Vagina (tissue), 2 donors: ENCODE results near the gene TNFAIP3. TPM values are rescaled to one million over a fixed set of nuclear protein-coding genes. Genes with fewer than 3 reads are reported as not detected.

Source experiments
- DNase-seq, 2 donors: peaks; one replicate each; pipeline ENCODE4 v3.0.0-alpha.2; 2017; ENCODE audit errors: extremely low spot score in 2 of 2
- H3K27ac ChIP-seq: fragments of 200-600 bp; sonication (generic); one replicate; pipeline ENCODE4 v1.5.1; 2019
- H3K27me3 ChIP-seq: fragments of 200-600 bp; sonication (generic); one replicate; pipeline ENCODE4 v1.5.1; 2019
- H3K36me3 ChIP-seq, 2 donors: fragments of 200-600 bp; sonication (generic); one replicate each; pipeline ENCODE4 v1.5.1; 2017 to 2019
- H3K4me1 ChIP-seq: fragments of 200-600 bp; sonication (generic); one replicate; pipeline ENCODE4 v1.5.1; 2019
- H3K4me3 ChIP-seq, 2 donors: fragments of 200-600 bp; sonication (generic); 1 replicate in 1 of 2; 2 replicates in 1 of 2; pipeline ENCODE4 v1.5.1; 2016 to 2019
- H3K9me3 ChIP-seq: fragments of 200-600 bp; sonication (generic); one replicate; pipeline ENCODE4 v1.5.1; 2019
- POLR2A ChIP-seq, 2 donors: fragments of 450-650 bp; IDR thresholded peaks; one replicate each; pipeline ENCODE4 v1.6.1; 2017; ENCODE audit warnings: antibody characterized with exemption in 2 of 2, mild to moderate bottlenecking in 2 of 2, moderate library complexity in 2 of 2
- POLR2AphosphoS5 ChIP-seq, 2 donors: sonication (generic); formaldehyde crosslinking; IDR thresholded peaks; one replicate each; pipeline ENCODE4 v1.9.0; 2017; ENCODE audit warnings: antibody characterized with exemption in 2 of 2, mild to moderate bottlenecking in 2 of 2, low read depth in 1 of 2; ENCODE audit not compliant: insufficient read depth in 1 of 2
- intact Hi-C: fragments of 100-400 bp; cut with DNase I; formaldehyde crosslinking; loops from one replicate; pipeline ENCODE4 v1.15.1; 2023
- total RNA-seq: library from RNA; depleted of rRNA; stranded (reverse); fragments of >200 nt; gene quantifications from one replicate; pipeline ENCODE4 v1.2.3, GENCODE V29; 2016
- TF ChIP-seq, protein P1 (sequence below), 3 experiments: fragments of 450-650 bp in 2 of 3; fragments of 200-600 bp in 1 of 3; sonication (generic) in 1 of 3; IDR thresholded peaks; one replicate each; pipeline ENCODE4 v1.5.1; 2017 to 2019; ENCODE audit warnings: antibody characterized with exemption in 3 of 3, mild to moderate bottlenecking in 2 of 3, moderate library complexity in 2 of 3

TNFAIP3 gene
- total RNA-seq, 1 donor from 2014 or later = 28.5 TPM

DNA sequence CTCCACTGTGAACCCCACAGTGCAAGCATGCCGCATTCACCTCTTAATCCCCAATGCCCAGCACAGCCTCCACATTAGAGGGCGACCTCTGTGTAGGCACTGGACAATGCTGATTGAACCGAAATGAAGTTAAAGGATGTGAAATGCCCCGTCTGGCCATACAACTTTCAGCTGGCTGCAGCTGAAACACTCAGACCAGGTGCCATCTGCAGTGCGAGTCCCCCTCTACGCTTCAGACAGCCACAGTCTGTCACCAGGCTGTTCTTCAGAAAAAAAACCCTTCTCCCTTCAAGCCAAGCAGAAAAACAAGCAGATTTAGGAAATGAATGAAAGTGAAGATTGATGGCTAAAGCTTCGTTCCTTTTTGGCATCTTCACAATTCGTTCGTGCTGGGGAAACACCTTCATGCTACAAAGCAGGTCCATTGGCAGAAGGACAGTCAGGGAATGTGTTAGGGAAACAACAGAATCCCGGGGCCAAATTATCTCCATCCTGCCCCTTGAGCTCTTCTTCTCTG, 44.7 kb downstream of the TNFAIP3 start:
- no peak overlapping the region for H3K4me3 ChIP-seq
- intact Hi-C loops = no loop called here
- no peak for DNase-seq
- TF ChIP-seq POLR2A (IDR thresholded peaks at IDR 0.05) (no peak), POLR2AphosphoS5 (IDR thresholded peaks at IDR 0.05; ENCODE audit: insufficient read depth in 1 of 2, low read depth in 1 of 2) (no peak)
- TF ChIP-seq, protein P1, sequence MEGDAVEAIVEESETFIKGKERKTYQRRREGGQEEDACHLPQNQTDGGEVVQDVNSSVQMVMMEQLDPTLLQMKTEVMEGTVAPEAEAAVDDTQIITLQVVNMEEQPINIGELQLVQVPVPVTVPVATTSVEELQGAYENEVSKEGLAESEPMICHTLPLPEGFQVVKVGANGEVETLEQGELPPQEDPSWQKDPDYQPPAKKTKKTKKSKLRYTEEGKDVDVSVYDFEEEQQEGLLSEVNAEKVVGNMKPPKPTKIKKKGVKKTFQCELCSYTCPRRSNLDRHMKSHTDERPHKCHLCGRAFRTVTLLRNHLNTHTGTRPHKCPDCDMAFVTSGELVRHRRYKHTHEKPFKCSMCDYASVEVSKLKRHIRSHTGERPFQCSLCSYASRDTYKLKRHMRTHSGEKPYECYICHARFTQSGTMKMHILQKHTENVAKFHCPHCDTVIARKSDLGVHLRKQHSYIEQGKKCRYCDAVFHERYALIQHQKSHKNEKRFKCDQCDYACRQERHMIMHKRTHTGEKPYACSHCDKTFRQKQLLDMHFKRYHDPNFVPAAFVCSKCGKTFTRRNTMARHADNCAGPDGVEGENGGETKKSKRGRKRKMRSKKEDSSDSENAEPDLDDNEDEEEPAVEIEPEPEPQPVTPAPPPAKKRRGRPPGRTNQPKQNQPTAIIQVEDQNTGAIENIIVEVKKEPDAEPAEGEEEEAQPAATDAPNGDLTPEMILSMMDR (IDR thresholded peaks at IDR 0.05) = no peak
- no peaks in the 10 kb centered on the region for H3K9me3 ChIP-seq
- H3K4me1 ChIP-seq = no peaks in the 10 kb centered on the region
- no peaks in the 10 kb centered on the region for H3K27me3 ChIP-seq
- no peaks in the 10 kb centered on the region for H3K36me3 ChIP-seq
- no peak overlapping the region for H3K27ac ChIP-seq

DNA sequence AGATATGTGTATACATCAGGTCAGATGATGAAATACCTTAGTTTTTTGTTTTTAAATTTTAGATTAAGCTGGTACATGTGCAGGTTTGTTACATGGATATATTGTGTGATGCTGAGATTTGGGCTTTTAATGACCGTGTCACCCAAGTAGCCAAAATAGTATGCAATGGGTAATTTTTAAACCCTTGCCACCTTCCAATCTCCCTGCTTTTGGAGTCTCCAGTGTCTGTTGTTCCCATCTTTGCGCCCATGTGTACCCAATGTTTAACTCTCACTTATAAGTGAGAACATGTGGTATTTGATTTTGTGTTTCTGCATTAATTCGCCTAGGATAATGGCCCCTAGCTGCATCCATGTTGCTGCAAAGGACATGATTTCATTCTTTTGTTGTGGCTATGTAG, 45.8 kb downstream of the TNFAIP3 start:
- intact Hi-C loops = no loop called here
- H3K27ac ChIP-seq = no peak overlapping the region
- no peak for DNase-seq
- no peaks in the 10 kb centered on the region for H3K36me3 ChIP-seq
- H3K4me1 ChIP-seq = no peaks in the 10 kb centered on the region
- TF ChIP-seq, protein P1 (IDR thresholded peaks at IDR 0.05) = no peak
- TF ChIP-seq POLR2AphosphoS5 (IDR thresholded peaks at IDR 0.05; ENCODE audit: insufficient read depth in 1 of 2, low read depth in 1 of 2) (no peak), POLR2A (IDR thresholded peaks at IDR 0.05) (no peak)
- H3K9me3 ChIP-seq = no peaks in the 10 kb centered on the region
- H3K4me3 ChIP-seq = no peak overlapping the region
- no peaks in the 10 kb centered on the region for H3K27me3 ChIP-seq

DNA sequence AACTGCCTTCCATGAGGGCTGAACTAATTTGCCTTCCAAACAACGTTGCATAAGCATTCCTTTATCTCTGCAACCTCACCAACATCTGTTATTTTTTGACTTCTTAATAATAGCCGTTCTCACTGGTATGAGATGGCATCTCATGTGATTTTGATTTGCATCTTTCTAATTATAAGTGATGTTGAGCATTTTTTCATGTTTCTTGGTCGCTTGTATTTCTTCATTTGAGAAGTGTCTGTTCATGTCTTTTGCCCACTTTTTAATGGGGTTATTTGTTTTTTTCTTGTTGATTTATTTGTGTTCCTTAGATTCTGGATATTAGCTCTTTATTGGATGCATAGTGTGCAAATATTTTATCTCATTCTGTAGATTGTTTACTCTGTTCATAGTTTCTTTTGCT, 46.4 kb downstream of the TNFAIP3 start:
- no peak for TF ChIP-seq POLR2A (IDR thresholded peaks at IDR 0.05)
- TF ChIP-seq, protein P1 (IDR thresholded peaks at IDR 0.05) = no peak
- TF ChIP-seq POLR2AphosphoS5 (IDR thresholded peaks at IDR 0.05; ENCODE audit: insufficient read depth in 1 of 2, low read depth in 1 of 2) = no peak
- DNase-seq = no peak
- Histone ChIP-seq H3K4me3 (no peak overlapping the region), H3K9me3 (no peaks in the 10 kb centered on the region), H3K27me3 (no peaks in the 10 kb centered on the region), H3K4me1 (no peaks in the 10 kb centered on the region), H3K36me3 (no peaks in the 10 kb centered on the region), H3K27ac (no peak overlapping the region)
- intact Hi-C loops = no loop called here

DNA sequence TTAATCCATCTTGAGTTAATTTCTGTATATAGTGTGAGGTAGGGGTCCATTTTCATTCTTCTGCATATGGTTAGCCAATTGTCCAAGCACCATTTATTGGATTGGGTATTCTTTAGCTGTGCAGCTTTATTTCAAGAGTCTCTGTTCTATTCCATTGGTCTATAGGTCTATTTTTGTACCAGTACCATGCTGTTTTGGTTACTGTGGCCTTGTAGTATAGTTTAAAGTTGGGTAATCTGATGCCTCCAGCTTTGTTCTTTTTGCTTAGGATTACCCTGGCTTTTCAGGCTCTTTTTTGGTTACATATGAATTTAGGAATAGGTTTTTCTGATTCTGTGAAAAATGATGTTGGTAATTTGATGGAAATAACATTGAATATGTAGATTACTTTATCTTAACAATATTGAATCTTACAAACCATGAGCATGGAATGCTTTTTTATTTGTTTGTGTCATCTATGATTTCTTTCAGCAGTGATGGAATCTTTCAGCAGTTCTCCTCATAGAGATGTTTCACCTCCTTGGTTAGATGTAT, 47.0 kb downstream of the TNFAIP3 start:
- H3K4me3 ChIP-seq = no peak overlapping the region
- H3K9me3 ChIP-seq = no peaks in the 10 kb centered on the region
- H3K27ac ChIP-seq = no peak overlapping the region
- H3K36me3 ChIP-seq = no peaks in the 10 kb centered on the region
- no peaks in the 10 kb centered on the region for H3K27me3 ChIP-seq
- no peaks in the 10 kb centered on the region for H3K4me1 ChIP-seq
- intact Hi-C loops = no loop called here
- TF ChIP-seq POLR2AphosphoS5 (IDR thresholded peaks at IDR 0.05; ENCODE audit: insufficient read depth in 1 of 2, low read depth in 1 of 2) (no peak), POLR2A (IDR thresholded peaks at IDR 0.05) (no peak)
- TF ChIP-seq, protein P1 (IDR thresholded peaks at IDR 0.05) = no peak
- no peak for DNase-seq

DNA sequence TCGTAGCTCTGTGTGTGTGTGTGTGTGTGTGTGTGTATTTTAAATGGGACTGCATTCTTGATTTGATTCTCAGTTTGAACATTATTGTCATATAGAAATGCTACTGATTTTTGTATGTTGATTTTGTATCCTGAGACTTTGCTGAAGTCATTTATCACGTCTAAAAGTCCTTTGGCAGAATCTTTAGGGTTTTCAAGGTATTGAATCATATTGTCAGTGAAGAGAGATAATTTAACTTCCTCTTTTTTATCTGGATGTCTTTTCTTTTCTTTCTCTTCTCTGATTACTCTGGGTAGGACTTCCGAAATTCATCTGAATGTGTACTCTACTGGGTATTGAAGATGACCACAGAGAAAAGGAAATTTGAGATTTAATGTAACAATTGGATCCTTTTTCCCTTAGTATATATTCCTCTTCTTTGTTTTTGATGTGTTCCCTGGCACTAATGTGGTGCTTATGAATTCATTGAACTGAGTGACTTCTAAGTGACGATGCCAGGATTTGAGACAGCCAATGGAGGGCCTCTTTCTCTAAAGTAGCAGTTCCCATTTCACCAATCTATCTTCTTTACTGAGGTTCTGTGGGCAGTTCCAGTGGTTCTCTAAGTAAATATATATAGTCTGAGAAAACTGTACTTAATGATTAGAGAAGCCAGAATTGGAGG, 47.6 kb downstream of the TNFAIP3 start:
- no peaks in the 10 kb centered on the region for H3K27me3 ChIP-seq
- intact Hi-C loops = no loop called here
- DNase-seq = no peak
- H3K9me3 ChIP-seq = no peaks in the 10 kb centered on the region
- no peaks in the 10 kb centered on the region for H3K4me1 ChIP-seq
- H3K36me3 ChIP-seq = no peaks in the 10 kb centered on the region
- TF ChIP-seq, protein P1 (IDR thresholded peaks at IDR 0.05) = no peak
- TF ChIP-seq POLR2AphosphoS5 (IDR thresholded peaks at IDR 0.05; ENCODE audit: insufficient read depth in 1 of 2, low read depth in 1 of 2) (no peak), POLR2A (IDR thresholded peaks at IDR 0.05) (no peak)
- no peak overlapping the region for H3K4me3 ChIP-seq
- H3K27ac ChIP-seq = no peak overlapping the region
